Choroid plexus epithelial cell (primary cell): Measurements from ENCODE around the gene GPAT3.
A peak's percentile ranks its signal among the peaks of the same experiment; 100 is the strongest.
"Not testable (repeated sequence)": the region's sequence is repeated elsewhere in the genome, so short reads cannot be mapped to it uniquely, and the experiment has no call there.

Experiments used
- DNase-seq: peaks from one replicate; pipeline ENCODE4 v3.0.0-alpha.2; 2010; ENCODE audit warnings: low read depth
- H3K4me3 ChIP-seq: 2 replicates; pipeline ENCODE4 v1.5.1; 2011; ENCODE audit warnings: low read depth, mild to moderate bottlenecking, control low read depth, low read length, moderate library complexity
- CTCF ChIP-seq: conservative IDR thresholded peaks from 2 replicates; pipeline ENCODE4 v1.5.1; 2011; ENCODE audit warnings: low read depth, mild to moderate bottlenecking, control low read depth, inconsistent platforms, low read length, moderate library complexity

GPAT3 gene

GRCh38 chr4:83535520-83536361 is at the start of gene GPAT3:
Gene GPAT3 (plus strand): TSS chr4:83536108. CDS start chr4:83536623, 515 bp downstream.
- peak; percentile 82 for DNase-seq
- no peak for TF ChIP-seq CTCF
- peak within 1 kb of the TSS; percentile 70 for H3K4me3 ChIP-seq

GRCh38 chr4:83486457-83487129 is 49.3 kb upstream of the GPAT3 start:
- H3K4me3 ChIP-seq, result no peak overlapping the region
- DNase-seq, result no peak
- no peak for TF ChIP-seq CTCF

- TF ChIP-seq CTCF, result no peak
- no peak overlapping the region for H3K4me3 ChIP-seq
- DNase-seq, result no peak
Observed at GRCh38 chr4:83489711-83490326, 46.1 kb upstream of the GPAT3 start.

GRCh38 chr4:83490876-83491450 is 44.9 kb upstream of the GPAT3 start:
- no peak overlapping the region for H3K4me3 ChIP-seq
- peak; percentile 85 for TF ChIP-seq CTCF
- DNase-seq, result peak; percentile 55

- DNase-seq, H3K4me3 ChIP-seq: not testable (repeated sequence)
Observed at GRCh38 chr4:83496085-83496917, 39.6 kb upstream of the GPAT3 start.

- DNase-seq, result no peak
- TF ChIP-seq CTCF, result no peak
- H3K4me3 ChIP-seq, result no peak overlapping the region
Observed at GRCh38 chr4:83498187-83498586, 37.7 kb upstream of the GPAT3 start.

- H3K4me3 ChIP-seq, result not testable (repeated sequence)
Observed at GRCh38 chr4:83501671-83502070, 34.2 kb upstream of the GPAT3 start.

More at GRCh38 chr4:83501671-83502070, 34.2 kb upstream of the GPAT3 start:
- DNase-seq, result not testable (repeated sequence)
